ENCODE results near the gene SLC9A5. TPM values are rescaled to one million over a fixed set of nuclear protein-coding genes. Genes with fewer than 3 reads are reported as not detected.

SLC9A5 gene
- total RNA-seq, 1 donor from 2014 or later: 4.4 TPM

DNA sequence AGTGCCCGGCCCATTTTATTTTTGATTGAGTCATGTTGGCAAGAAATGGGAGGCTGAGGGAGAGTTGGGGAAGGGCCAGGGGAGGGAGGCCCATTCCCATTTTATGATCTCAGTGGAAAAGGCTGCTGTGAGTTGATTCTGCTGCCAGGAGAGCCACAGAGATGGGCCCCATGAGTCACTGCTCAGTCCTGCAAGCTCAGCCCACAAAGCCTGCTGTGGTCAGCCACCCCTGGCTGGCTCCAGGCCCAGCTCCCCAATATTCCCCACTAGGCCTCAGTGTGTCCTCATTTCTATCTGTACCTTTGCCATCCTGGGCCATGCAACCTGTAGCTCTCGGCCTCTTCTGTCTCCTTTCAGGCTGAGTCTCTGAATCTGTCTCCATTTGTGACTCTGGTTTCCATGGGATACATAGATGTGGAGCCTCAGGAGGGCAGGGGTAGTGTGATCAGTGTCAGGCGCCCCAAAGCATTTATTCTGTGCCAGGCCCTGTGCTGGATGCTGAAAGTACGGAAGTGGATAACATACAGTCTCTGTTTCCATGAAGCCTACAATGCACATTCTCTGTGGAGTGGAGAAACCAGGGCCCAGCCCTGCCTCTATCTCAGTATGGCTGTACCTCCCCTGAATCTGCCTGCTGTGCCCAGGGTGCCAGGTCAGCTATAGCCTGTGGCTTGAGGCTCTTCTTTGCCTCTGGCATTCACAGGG is 28.7 kb downstream of the SLC9A5 start:
- Mint-ChIP-seq H3K4me3 (no peak overlapping the region), H3K4me1 (no peaks in the 10 kb centered on the region), H3K36me3 (ENCODE audit: low read depth) (no peaks in the 10 kb centered on the region), H3K27ac (ENCODE audit: unreplicated experiment) (no peak overlapping the region), H3K9me3 (no peaks in the 10 kb centered on the region), H3K27me3 (ENCODE audit: low read depth) (no peaks in the 10 kb centered on the region)
- TF ChIP-seq CTCF (conservative IDR thresholded peaks at IDR 0.05): no peak
- DNase-seq (ENCODE audit: low read depth, low spot score): no peak

GRCh38 chr16:67277999-67278772 is 29.4 kb downstream of the SLC9A5 start:
- no peak overlapping the region for H3K27ac Mint-ChIP-seq (ENCODE audit: unreplicated experiment)
- H3K36me3 Mint-ChIP-seq (ENCODE audit: low read depth): no peaks in the 10 kb centered on the region
- TF ChIP-seq CTCF (conservative IDR thresholded peaks at IDR 0.05): no peak
- H3K27me3 Mint-ChIP-seq (ENCODE audit: low read depth): no peaks in the 10 kb centered on the region
- no peak for DNase-seq (ENCODE audit: low read depth, low spot score)
- H3K4me1 Mint-ChIP-seq: no peaks in the 10 kb centered on the region
- H3K9me3 Mint-ChIP-seq: no peaks in the 10 kb centered on the region
- H3K4me3 Mint-ChIP-seq: peak overlapping the region; percentile 74

DNA sequence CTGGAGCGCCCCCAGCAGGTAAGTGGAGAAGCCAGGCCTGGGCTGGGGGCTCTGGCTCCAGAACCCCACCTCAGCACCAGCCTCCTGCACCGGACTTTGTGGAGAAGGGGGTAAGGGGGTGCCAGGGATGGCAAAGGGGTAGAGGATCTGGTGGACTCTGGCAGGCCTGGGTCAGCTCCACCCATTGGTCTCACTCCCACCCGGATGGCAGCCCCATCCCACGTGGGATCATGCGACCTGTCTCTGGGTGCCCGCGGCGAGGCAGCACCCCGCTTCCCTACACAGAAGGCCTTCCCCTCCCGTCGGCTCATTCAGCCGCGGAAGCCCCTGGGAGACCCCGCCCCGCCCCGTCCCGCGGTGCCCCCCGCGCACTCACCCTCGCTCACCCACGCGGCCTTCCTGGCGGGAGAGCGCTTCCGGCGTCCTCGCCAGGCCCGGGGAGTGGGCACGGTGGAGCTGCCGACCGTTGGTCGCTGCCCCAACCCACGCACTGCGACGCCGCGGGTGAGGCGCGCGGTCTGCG is 30.1 kb downstream of the SLC9A5 start:
- no peaks in the 10 kb centered on the region for H3K9me3 Mint-ChIP-seq
- no peak for TF ChIP-seq CTCF (conservative IDR thresholded peaks at IDR 0.05)
- no peaks in the 10 kb centered on the region for H3K27me3 Mint-ChIP-seq (ENCODE audit: low read depth)
- H3K27ac Mint-ChIP-seq (ENCODE audit: unreplicated experiment): no peak overlapping the region
- DNase-seq (ENCODE audit: low read depth, low spot score): no peak
- H3K4me3 Mint-ChIP-seq: peak overlapping the region; percentile 74
- no peaks in the 10 kb centered on the region for H3K36me3 Mint-ChIP-seq (ENCODE audit: low read depth)
- H3K4me1 Mint-ChIP-seq: no peaks in the 10 kb centered on the region

DNA sequence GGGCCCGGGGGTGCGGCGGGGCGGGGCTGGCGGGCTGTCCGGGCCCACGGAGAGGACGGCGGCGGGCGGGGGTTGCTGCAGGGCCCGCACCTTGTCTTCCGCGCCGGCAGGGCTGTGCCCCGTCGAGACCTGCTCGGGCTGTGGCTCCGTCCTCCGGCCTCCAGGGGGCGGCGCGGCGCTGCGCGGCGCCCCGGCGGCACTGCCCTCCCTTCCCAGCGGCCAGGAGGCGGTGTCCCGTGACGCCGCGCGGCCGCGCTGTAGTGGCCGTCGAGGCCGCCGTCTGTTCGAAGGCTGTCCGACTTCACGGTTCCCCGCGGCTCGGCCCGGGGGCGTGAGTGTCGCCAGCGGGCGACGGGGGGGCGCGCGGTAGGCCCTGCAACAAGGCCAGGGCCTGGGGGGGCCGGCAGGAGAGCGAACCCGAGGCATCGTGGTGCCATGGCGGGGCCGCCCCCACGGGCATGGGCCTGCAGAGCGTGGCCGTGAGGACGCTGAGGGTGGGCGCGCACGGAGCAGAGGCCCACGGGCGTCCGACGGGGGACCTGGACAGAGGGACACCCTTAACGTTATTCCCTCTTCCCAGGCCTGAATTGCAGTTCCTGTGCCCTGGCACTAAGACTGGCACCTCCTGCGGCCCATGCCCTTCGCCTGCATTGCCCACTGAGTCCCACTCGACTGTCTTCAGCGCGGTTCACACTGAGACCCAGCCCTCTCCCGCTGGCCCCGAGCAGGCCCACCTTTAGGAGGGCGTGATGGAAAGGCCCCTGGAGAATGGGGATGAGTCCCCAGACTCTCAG is 30.7 kb downstream of the SLC9A5 start, which contains the start of gene PLEKHG4:
Gene PLEKHG4 (plus strand): TSS at position 237 of the 794 bp plus-strand sequence. CDS start 513 bp downstream, at position 750.
- Mint-ChIP-seq H3K27me3 (ENCODE audit: low read depth) (no peaks in the 10 kb centered on the region), H3K9me3 (no peaks in the 10 kb centered on the region), H3K4me3 (peak within 1 kb of the TSS; percentile 74), H3K36me3 (ENCODE audit: low read depth) (no peaks in the 10 kb centered on the region), H3K4me1 (no peaks in the 10 kb centered on the region), H3K27ac (ENCODE audit: unreplicated experiment) (no peak within 1 kb of the TSS)
- peak; percentile 63 for DNase-seq (ENCODE audit: low read depth, low spot score)
- TF ChIP-seq CTCF (conservative IDR thresholded peaks at IDR 0.05): peak; percentile 76
